ENCODE measurements around the gene VSIG10L.

The VSIG10L gene

GRCh38 chr19:51294977-51295375 is 47.0 kb downstream of the VSIG10L start:
- Histone ChIP-seq H2BK12ac (ENCODE audit: low read length in 2 of 2) (no peak overlapping the region), H4K91ac (ENCODE audit: low read length) (no peak overlapping the region), H3K4me2 (ENCODE audit: low read length, poor library complexity, severe bottlenecking) (no peak overlapping the region), H2BK15ac (ENCODE audit: low read depth, poor library complexity, severe bottlenecking) (no peak overlapping the region), H2AFZ (ENCODE audit: low read depth, low read length) (no peak overlapping the region), H3K27ac (ENCODE audit: low read length, poor library complexity, severe bottlenecking) (no peak overlapping the region), H2BK120ac (ENCODE audit: low read depth, low read length) (no peak overlapping the region), H3K14ac (ENCODE audit: low read length in 2 of 2) (no peak overlapping the region), H2AK5ac (ENCODE audit: low read length, severe bottlenecking) (no peak overlapping the region), H3K27me3 (ENCODE audit: control insufficient read depth in 1 of 2, insufficient read depth in 1 of 2, low read length in 2 of 2) (peaks cover 0 to 36% of the 10 kb centered on the region in 2 experiments), H3K4me1 (ENCODE audit: control insufficient read depth, insufficient read depth, low read depth, low read length) (no peaks in the 10 kb centered on the region), H4K8ac (ENCODE audit: low read length) (no peak overlapping the region), H3K18ac (ENCODE audit: low read depth in 1 of 2, low read length in 2 of 2) (no peak overlapping the region), H3K4ac (ENCODE audit: low read depth in 1 of 2, low read length in 2 of 2) (no peak overlapping the region), H3K36me3 (ENCODE audit: control insufficient read depth in 1 of 2, insufficient read depth in 2 of 2, low read depth in 1 of 2, low read length in 2 of 2) (no peaks in the 10 kb centered on the region), H3K4me3 (ENCODE audit: insufficient read depth in 1 of 2, low read depth in 1 of 2, low read length in 2 of 2) (no peak overlapping the region), H2BK5ac (ENCODE audit: low read depth, low read length, poor library complexity, severe bottlenecking) (no peak overlapping the region), H3K9me3 (ENCODE audit: control insufficient read depth, low read length) (no peaks in the 10 kb centered on the region), H3K79me1 (replicated peaks; ENCODE audit: low read length, poor library complexity, severe bottlenecking) (no peaks in the 10 kb centered on the region), H3K23ac (ENCODE audit: low read length in 2 of 2) (no peak overlapping the region), H3K9ac (ENCODE audit: low read length) (no peak overlapping the region)
- no peak for DNase-seq
- 59% methylated on average over 8 of the region's 12 CpGs for WGBS

GRCh38 chr19:51294211-51294976 is 47.5 kb downstream of the VSIG10L start:
- no peak for DNase-seq
- Histone ChIP-seq H3K4me1 (ENCODE audit: control insufficient read depth, insufficient read depth, low read depth, low read length) (no peaks in the 10 kb centered on the region), H3K4me2 (ENCODE audit: low read length, poor library complexity, severe bottlenecking) (no peak overlapping the region), H3K4ac (ENCODE audit: low read depth in 1 of 2, low read length in 2 of 2) (no peak overlapping the region), H2AFZ (ENCODE audit: low read depth, low read length) (no peak overlapping the region), H3K23ac (ENCODE audit: low read length in 2 of 2) (no peak overlapping the region), H2AK5ac (ENCODE audit: low read length, severe bottlenecking) (no peak overlapping the region), H3K9ac (ENCODE audit: low read length) (no peak overlapping the region), H3K18ac (ENCODE audit: low read depth in 1 of 2, low read length in 2 of 2) (no peak overlapping the region), H3K79me1 (replicated peaks; ENCODE audit: low read length, poor library complexity, severe bottlenecking) (no peaks in the 10 kb centered on the region), H2BK15ac (ENCODE audit: low read depth, poor library complexity, severe bottlenecking) (no peak overlapping the region), H3K36me3 (ENCODE audit: control insufficient read depth in 1 of 2, insufficient read depth in 2 of 2, low read depth in 1 of 2, low read length in 2 of 2) (no peaks in the 10 kb centered on the region), H3K14ac (ENCODE audit: low read length in 2 of 2) (no peak overlapping the region), H3K27me3 (ENCODE audit: control insufficient read depth in 1 of 2, insufficient read depth in 1 of 2, low read length in 2 of 2) (peaks cover 0 to 36% of the 10 kb centered on the region in 2 experiments), H3K27ac (ENCODE audit: low read length, poor library complexity, severe bottlenecking) (no peak overlapping the region), H3K9me3 (ENCODE audit: control insufficient read depth, low read length) (no peaks in the 10 kb centered on the region), H4K8ac (ENCODE audit: low read length) (no peak overlapping the region), H2BK120ac (ENCODE audit: low read depth, low read length) (no peak overlapping the region), H3K4me3 (ENCODE audit: insufficient read depth in 1 of 2, low read depth in 1 of 2, low read length in 2 of 2) (no peak overlapping the region), H4K91ac (ENCODE audit: low read length) (no peak overlapping the region), H2BK5ac (ENCODE audit: low read depth, low read length, poor library complexity, severe bottlenecking) (no peak overlapping the region), H2BK12ac (ENCODE audit: low read length in 2 of 2) (no peak overlapping the region)
- WGBS, result 71% methylated on average over 22 of the region's 23 CpGs

GRCh38 chr19:51293571-51294210 is 48.2 kb downstream of the VSIG10L start:
- H3K4me3 ChIP-seq (ENCODE audit: insufficient read depth in 1 of 2, low read depth in 1 of 2, low read length in 2 of 2), result no peak overlapping the region
- H3K14ac ChIP-seq (ENCODE audit: low read length in 2 of 2), result no peak overlapping the region
- no peak overlapping the region for H3K18ac ChIP-seq (ENCODE audit: low read depth in 1 of 2, low read length in 2 of 2)
- no peaks in the 10 kb centered on the region for H3K36me3 ChIP-seq (ENCODE audit: control insufficient read depth in 1 of 2, insufficient read depth in 2 of 2, low read depth in 1 of 2, low read length in 2 of 2)
- H4K8ac ChIP-seq (ENCODE audit: low read length), result no peak overlapping the region
- H4K91ac ChIP-seq (ENCODE audit: low read length), result no peak overlapping the region
- no peak overlapping the region for H3K27ac ChIP-seq (ENCODE audit: low read length, poor library complexity, severe bottlenecking)
- no peak overlapping the region for H3K4me2 ChIP-seq (ENCODE audit: low read length, poor library complexity, severe bottlenecking)
- no peaks in the 10 kb centered on the region for H3K79me1 ChIP-seq (replicated peaks; ENCODE audit: low read length, poor library complexity, severe bottlenecking)
- H3K4ac ChIP-seq (ENCODE audit: low read depth in 1 of 2, low read length in 2 of 2), result no peak overlapping the region
- H2BK12ac ChIP-seq (ENCODE audit: low read length in 2 of 2), result no peak overlapping the region
- H2BK15ac ChIP-seq (ENCODE audit: low read depth, poor library complexity, severe bottlenecking), result no peak overlapping the region
- no peak overlapping the region for H2BK120ac ChIP-seq (ENCODE audit: low read depth, low read length)
- H3K9ac ChIP-seq (ENCODE audit: low read length), result no peak overlapping the region
- H2AFZ ChIP-seq (ENCODE audit: low read depth, low read length), result no peak overlapping the region
- H2BK5ac ChIP-seq (ENCODE audit: low read depth, low read length, poor library complexity, severe bottlenecking), result no peak overlapping the region
- H3K27me3 ChIP-seq (ENCODE audit: control insufficient read depth in 1 of 2, insufficient read depth in 1 of 2, low read length in 2 of 2), result peaks cover 0 to 36% of the 10 kb centered on the region in 2 experiments
- H2AK5ac ChIP-seq (ENCODE audit: low read length, severe bottlenecking), result no peak overlapping the region
- no peaks in the 10 kb centered on the region for H3K9me3 ChIP-seq (ENCODE audit: control insufficient read depth, low read length)
- H3K4me1 ChIP-seq (ENCODE audit: control insufficient read depth, insufficient read depth, low read depth, low read length), result no peaks in the 10 kb centered on the region
- 69% methylated on average over 14 of the region's 14 CpGs for WGBS
- no peak overlapping the region for H3K23ac ChIP-seq (ENCODE audit: low read length in 2 of 2)
- no peak for DNase-seq

GRCh38 chr19:51292971-51293370 is 49.0 kb downstream of the VSIG10L start:
- no peak overlapping the region for H2AFZ ChIP-seq (ENCODE audit: low read depth, low read length)
- no peak overlapping the region for H2BK120ac ChIP-seq (ENCODE audit: low read depth, low read length)
- no peak overlapping the region for H4K8ac ChIP-seq (ENCODE audit: low read length)
- no peak overlapping the region for H3K14ac ChIP-seq (ENCODE audit: low read length in 2 of 2)
- no peak for DNase-seq
- H3K18ac ChIP-seq (ENCODE audit: low read depth in 1 of 2, low read length in 2 of 2), result no peak overlapping the region
- H2AK5ac ChIP-seq (ENCODE audit: low read length, severe bottlenecking), result no peak overlapping the region
- no peak overlapping the region for H4K91ac ChIP-seq (ENCODE audit: low read length)
- no peak overlapping the region for H2BK12ac ChIP-seq (ENCODE audit: low read length in 2 of 2)
- no peak overlapping the region for H3K4me2 ChIP-seq (ENCODE audit: low read length, poor library complexity, severe bottlenecking)
- H2BK5ac ChIP-seq (ENCODE audit: low read depth, low read length, poor library complexity, severe bottlenecking), result no peak overlapping the region
- WGBS, result 45% methylated on average over 11 of the region's 11 CpGs
- H2BK15ac ChIP-seq (ENCODE audit: low read depth, poor library complexity, severe bottlenecking), result no peak overlapping the region
- no peaks in the 10 kb centered on the region for H3K9me3 ChIP-seq (ENCODE audit: control insufficient read depth, low read length)
- H3K27me3 ChIP-seq (ENCODE audit: control insufficient read depth in 1 of 2, insufficient read depth in 1 of 2, low read length in 2 of 2), result peaks cover 0 to 36% of the 10 kb centered on the region in 2 experiments
- no peak overlapping the region for H3K27ac ChIP-seq (ENCODE audit: low read length, poor library complexity, severe bottlenecking)
- H3K4me3 ChIP-seq (ENCODE audit: insufficient read depth in 1 of 2, low read depth in 1 of 2, low read length in 2 of 2), result no peak overlapping the region
- no peak overlapping the region for H3K23ac ChIP-seq (ENCODE audit: low read length in 2 of 2)
- H3K79me1 ChIP-seq (replicated peaks; ENCODE audit: low read length, poor library complexity, severe bottlenecking), result no peaks in the 10 kb centered on the region
- H3K36me3 ChIP-seq (ENCODE audit: control insufficient read depth in 1 of 2, insufficient read depth in 2 of 2, low read depth in 1 of 2, low read length in 2 of 2), result no peaks in the 10 kb centered on the region
- no peak overlapping the region for H3K4ac ChIP-seq (ENCODE audit: low read depth in 1 of 2, low read length in 2 of 2)
- no peaks in the 10 kb centered on the region for H3K4me1 ChIP-seq (ENCODE audit: control insufficient read depth, insufficient read depth, low read depth, low read length)
- H3K9ac ChIP-seq (ENCODE audit: low read length), result no peak overlapping the region
